HG03571 (cell line): ENCODE measurements around the gene SLC12A8.

Experiments
- ATAC-seq: cut with Tn5 transposase; IDR thresholded peaks from one replicate; pipeline ENCODE4 v1.9.1; 2021; ENCODE audit not compliant: unreplicated experiment

The SLC12A8 gene, protein sequence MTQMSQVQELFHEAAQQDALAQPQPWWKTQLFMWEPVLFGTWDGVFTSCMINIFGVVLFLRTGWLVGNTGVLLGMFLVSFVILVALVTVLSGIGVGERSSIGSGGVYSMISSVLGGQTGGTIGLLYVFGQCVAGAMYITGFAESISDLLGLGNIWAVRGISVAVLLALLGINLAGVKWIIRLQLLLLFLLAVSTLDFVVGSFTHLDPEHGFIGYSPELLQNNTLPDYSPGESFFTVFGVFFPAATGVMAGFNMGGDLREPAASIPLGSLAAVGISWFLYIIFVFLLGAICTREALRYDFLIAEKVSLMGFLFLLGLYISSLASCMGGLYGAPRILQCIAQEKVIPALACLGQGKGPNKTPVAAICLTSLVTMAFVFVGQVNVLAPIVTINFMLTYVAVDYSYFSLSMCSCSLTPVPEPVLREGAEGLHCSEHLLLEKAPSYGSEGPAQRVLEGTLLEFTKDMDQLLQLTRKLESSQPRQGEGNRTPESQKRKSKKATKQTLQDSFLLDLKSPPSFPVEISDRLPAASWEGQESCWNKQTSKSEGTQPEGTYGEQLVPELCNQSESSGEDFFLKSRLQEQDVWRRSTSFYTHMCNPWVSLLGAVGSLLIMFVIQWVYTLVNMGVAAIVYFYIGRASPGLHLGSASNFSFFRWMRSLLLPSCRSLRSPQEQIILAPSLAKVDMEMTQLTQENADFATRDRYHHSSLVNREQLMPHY

DNA sequence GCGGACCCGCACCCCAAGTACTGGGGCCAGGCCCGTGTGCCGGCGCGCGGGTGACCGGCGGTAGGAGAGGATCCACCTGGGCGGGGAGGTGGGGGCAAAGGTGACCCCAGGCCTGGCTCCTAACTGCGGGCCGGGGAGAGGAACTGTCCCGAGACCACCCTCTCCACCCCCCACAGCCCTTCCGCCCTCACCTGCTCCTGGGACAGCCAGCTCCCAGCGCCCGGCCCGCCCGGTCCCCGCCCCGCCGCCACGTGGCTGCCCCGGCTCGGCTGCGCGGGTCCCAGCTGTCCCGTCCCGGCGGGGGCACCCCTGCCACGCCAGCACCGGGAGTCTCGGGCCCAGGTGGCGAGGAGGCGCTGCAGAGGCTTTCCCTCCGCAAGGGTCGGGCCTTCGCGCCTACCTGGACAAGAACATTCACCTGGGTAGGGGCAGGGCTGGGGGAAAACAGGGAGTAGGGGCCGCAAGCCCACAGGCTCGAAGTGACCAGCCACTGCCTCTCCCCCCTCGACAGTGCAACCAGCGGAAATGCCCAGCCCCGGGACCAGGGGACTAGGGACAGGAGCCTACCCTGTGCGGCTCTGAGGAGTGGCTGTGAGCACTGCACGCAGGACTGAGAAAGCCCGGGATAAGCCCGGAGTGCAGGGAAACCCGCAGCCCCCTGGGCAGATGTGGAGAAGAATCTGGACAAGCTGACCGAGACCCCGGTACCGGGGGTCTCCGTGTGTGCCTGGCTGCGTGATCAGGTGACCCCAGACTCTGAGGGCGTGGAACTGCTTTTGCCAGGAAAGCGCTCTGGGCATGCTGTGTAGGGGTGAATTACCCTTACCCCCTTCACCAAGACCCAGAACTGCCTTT is at the start of gene SLC12A8:
Gene SLC12A8, minus strand, starts transcription at position 240 of the 855 bp plus-strand sequence. CDS start 1,399 bp downstream, outside the sequence.
- no peak for ATAC-seq

DNA sequence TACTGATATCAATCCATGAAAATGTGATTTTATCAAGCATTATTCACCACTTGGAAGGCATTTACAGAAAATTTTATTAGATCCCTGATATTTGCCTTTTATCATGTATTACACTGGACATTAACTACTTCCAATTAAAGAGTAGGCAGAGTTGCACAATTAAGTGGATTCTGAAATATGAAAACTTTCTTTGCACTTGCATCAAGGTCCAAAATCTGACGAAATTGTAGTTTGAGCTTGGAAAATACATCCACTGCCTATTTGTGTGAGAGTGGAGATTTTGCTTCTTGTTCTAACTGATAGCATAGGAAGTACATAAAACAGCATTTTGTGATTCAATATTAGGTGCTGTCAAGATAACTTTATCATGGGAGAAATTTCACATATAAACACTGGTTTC is 49.6 kb upstream of the SLC12A8 start:
- no peak for ATAC-seq

DNA sequence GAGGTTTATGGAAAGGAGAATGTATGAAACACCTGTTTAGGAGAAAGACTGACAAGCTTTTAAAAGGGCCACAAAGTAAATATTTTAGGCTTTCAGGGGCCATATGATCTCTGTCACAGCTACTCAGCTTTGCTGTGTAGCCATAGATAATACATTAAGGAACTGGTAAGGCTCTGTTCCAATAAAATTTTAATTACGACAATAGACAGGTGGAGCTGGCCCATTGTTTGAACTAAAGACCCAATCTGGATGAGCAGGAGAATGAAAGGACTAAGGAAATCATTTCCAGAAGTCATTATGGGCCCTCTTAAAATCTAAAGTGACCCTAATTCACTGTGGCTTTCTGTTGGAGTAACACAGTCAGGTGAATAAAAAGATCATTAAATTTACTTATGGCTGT is 48.5 kb upstream of the SLC12A8 start:
- ATAC-seq, result no peak

DNA sequence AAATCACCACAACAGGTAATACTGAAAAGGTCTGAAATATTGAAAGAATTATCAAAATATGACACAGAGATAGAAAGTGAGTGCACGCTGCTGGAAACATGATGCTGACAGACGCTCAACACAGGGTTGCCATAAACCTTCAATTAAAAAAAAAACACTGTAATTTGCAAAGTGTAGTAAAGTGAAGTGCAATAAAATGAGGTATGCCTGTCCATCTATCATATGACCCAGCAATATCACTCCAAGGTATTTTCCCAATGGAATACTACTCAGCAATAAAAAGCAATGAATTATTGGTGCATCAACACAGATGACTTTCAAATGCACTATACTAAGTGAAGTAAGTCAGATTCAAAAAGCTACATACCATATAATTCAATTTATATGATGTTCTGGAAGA is 47.6 kb upstream of the SLC12A8 start:
- ATAC-seq, result no peak

DNA sequence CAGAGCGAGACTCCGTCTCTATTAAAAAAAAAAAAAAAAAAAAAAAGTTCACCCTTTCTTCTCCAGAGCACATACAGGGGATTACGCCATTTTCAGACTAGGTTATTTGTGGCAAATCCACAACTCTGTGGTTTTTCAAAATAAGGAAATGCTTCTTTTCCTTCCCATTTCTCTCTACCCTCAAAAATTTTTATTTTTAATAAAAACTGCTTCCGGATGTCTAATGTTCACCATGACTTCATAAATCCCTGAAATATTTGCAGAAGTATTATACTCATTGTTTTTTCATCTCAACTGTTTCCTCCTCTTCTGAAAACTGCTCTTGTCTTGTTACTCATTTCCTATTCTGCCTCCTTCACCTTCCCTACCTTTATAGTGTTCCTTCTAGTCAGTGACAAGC is 45.0 kb upstream of the SLC12A8 start:
- no peak for ATAC-seq

DNA sequence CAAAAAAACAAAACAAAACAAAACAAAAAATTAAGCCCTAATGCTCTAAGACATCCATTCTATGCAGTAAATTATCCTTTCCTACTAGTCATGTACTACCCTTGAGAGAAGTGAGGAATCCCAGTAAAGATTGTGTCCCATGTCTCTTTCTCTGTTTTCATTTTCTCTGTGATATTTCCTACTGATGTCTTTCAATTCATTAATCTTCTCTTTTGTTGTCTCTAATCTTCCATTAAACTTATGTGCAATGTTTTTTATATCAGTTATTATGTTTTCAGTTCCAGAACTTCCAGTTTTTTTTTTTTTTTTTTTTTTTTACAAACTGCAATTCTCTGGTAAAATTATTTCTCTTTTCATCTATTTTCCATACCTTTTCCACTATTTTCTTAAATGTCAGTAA is 44.1 kb upstream of the SLC12A8 start:
- ATAC-seq, result no peak

DNA sequence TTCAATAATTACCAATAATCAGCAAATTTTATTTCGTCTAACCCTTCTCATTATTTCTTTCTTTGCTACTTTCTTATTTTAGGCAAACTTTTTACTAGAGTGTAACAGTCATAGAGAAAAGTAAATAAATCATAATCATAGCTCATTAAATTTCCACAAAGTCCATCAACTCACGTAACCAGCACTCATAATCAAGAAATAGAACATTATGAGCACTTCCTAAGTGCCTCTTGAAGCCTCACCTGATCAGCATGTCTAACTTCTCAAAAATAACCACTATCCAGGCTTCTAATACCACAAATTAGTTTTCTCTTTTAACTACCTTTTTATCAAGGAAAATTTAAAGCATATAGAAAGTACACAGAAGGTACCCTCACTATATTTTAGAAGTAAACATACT is 38.4 kb upstream of the SLC12A8 start:
- ATAC-seq, result no peak

DNA sequence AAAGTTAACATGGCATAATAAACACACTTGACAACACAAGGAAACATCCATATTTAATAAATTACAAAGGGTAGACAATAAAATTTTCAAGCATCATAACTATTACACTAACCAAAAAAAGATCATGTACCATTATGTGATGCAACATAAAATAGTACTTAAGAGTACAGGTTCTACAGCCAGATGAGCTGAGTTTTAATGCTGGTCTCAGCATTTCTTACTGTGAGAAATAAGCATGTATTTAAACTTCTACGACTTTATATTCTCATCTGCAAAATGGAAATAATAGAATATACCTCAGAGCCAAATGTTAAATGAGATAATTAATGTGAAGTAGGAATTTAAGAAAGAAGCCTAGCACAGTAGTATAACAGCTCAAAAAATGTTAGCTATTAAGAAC is 33.7 kb upstream of the SLC12A8 start:
- no peak for ATAC-seq

DNA sequence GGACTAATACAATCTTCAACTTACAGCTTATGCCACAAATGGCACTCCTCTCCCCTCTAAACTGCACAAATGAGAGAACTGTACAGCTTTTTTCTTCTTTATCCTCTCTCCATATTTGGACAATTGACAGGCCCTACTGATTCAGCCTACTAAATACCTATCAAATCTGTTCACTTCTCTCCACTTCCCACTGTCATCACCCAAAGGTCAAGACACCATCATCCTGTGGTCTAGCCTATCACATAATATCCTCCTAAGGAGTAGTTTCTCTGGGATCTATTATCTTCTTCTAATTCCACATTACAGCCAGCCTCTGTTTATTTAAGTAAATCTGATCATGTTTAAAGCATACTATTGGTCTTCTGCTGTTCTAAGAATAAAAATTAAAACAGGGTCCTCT is 33.0 kb upstream of the SLC12A8 start:
- ATAC-seq, result no peak

DNA sequence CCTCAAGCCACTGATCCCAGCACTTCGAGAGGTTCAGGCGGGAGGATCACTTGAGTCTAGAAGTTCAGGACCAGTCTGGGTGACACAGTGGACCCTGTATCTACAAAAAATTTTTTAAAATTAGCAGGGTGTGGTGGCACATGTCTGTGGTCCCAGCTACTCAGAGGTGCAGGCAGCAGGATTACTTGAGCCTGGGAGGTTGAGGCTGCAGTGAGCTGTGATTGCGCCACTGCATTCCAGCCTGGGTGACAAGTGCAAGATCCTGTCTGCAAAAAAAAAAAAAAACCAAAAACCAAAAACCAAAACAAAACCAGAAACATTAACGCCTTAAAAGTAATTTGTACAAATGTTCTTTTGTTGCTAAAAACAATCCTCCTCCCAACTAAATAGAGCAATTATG is 27.9 kb upstream of the SLC12A8 start:
- ATAC-seq, result no peak

DNA sequence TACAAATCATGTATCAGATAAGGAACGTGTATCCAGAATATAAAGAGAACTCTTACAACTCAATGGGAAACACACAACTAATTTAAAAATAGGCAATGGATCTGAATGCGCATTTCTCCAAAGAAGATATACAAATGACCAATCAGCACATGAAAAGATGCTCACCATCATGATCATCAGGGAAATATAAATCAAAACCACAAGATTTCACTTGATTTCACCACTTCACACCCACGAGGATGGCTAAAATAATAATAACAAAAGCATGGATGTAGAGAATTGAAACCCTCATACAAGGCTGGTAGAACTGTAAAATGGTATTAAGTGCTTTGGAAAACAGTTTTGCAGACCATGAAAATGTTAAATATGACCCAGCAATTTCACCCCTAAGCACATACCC is 26.7 kb upstream of the SLC12A8 start:
- ATAC-seq, result no peak

DNA sequence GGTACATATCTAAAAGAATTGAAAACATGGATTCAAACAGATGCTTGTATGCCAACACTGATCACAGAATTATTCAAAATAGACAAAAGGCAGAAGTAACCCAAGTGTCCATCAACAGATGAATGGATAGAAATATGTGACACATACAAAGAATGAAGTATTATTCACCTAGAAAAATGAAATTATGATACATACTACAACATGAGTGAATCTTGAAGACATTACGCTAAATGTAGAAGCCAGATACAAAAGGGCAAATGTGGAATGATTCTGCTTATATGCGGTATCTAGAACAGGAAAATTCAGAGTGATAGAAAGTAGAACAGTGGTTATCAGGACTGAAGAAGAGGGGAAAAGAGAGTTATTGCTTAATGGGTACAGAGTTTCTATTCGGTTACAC is 26.2 kb upstream of the SLC12A8 start:
- no peak for ATAC-seq

DNA sequence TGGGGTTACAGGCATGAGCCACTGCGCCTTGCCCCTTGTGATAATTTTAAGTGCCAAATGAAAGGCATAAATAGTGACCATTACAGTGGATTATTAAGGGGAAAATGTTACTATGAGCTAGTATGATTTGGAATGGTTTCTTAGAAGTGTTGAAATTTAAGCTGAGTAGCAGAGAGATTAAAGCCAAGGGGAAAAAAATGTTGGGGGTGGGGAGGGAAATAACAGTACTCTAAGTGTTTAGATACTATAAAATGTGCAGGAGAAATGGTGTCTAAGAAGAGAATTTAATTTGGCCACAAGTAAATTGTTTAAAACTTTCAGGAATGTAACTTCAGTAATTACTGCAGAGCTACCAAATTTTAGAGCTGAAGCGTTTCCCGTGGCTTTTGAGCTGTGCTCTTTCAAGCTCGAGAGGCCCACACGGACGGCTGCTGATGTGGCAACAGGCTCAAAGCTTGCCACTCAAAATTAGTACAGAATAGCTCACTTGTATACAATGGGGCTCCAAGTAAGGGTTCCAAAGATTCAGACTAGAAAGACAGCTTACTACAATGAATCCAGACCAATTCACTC is 23.9 kb upstream of the SLC12A8 start:
- ATAC-seq, result no peak

DNA sequence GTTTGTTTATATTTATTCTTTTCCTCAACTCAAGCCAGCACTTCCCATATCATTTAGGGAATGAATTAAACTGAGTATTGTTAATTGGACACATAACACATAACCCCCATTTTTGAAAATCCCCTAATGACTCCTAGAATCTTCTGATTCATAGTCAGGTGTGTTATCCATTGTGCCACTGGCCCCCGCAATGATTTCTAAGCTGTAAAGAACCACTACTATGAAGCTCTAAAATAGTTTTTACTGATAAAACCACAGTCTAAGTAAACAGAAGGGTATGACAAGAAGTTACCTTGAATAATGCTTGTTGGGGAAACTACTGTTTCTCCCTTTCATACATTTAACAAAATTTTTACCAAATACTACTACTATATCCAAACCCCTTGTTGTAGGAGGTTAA is 22.3 kb upstream of the SLC12A8 start:
- no peak for ATAC-seq

DNA sequence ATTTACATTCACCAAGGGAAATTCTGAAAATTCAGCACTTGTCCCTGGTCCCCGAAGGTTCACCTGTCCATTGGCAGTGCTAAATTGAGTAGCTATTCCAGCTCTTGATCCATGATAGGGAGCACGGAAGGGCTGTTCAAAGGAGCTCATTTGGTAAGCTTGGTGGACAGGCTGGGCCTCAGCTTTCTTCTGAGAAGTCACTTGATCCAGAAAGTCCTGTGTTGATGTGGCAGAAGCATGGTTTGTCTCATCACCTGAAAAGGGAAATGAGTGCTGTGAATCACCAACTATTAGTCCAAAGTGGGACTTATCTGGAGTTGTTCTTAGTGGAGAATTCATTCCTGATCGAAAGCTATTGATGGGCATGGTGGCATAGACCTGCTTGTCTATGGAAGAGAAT is 19.9 kb upstream of the SLC12A8 start:
- ATAC-seq, result no peak

DNA sequence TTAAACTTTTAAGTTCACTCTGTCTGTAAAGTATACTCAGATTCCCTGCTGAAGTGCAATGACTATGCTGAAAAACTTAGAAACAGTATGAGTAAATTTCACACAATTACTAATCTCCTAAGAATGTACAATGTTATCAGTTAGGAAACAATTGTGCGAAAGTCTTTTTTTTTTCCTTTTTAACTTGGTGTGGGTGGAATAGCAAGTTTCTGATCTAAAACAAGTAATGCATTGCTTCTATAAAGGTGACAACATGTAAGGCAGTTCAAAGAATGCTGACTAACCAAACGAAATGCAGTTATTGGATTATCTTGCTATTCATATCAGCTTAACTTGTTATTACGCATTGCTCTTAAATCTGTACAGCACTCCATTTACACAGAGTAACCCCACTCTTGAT is 19.3 kb upstream of the SLC12A8 start:
- ATAC-seq, result no peak

DNA sequence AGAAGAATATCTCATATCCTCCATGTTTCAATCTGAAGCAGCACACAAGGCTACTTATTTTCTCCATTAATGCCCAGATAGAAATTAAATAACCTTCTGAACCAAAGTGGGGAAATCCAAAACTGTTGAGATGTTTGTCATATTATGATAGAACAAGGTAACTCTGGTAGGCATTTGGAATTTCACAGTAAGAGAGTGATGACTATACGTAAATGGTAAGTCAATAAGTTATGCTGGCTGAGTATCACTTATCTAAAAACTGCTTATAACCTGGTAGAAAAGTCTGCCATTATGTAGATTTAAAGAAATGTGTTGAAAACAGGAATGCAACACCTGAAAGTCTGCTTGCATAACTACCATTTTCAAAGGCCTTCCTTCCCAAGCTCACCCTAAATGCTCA is 17.2 kb upstream of the SLC12A8 start:
- no peak for ATAC-seq

DNA sequence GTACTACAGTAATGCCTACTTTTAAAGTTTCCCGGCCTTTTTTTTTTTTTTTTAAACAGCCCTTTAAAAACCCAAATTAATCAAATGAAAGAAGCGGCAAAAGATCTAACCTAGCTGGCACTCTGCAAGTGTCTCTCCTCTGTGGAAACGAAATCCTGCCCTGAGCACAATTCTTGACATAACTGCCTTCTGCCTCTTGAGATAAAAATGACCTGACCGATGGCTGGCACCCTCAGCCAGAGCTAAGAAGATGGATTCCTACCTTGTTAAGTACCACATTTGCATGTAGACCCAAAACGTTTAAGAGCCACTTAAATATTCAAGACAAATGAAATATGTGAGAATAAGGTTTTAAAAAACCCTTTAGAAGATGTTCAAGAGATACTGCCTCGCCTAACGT is 16.6 kb upstream of the SLC12A8 start:
- ATAC-seq, result no peak

DNA sequence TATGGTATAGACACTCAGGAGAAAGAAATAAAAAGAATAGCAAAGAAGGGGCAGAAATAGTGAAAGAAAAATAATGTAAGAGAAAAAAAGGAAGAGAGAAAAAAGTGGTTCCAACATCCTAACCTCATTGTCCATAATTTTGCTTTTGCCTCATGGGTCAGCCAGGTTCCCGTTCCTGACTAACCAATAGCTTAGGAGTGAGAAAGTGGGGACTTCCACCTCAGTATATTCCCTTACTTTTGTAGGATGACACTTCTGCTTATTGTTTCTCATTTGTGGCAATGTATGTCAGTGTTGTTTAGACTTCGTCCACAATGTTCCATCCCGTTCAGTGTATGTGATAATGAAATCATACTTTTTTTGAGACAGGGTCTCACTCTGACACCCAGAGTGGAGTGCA is 9.3 kb upstream of the SLC12A8 start:
- ATAC-seq, result no peak

DNA sequence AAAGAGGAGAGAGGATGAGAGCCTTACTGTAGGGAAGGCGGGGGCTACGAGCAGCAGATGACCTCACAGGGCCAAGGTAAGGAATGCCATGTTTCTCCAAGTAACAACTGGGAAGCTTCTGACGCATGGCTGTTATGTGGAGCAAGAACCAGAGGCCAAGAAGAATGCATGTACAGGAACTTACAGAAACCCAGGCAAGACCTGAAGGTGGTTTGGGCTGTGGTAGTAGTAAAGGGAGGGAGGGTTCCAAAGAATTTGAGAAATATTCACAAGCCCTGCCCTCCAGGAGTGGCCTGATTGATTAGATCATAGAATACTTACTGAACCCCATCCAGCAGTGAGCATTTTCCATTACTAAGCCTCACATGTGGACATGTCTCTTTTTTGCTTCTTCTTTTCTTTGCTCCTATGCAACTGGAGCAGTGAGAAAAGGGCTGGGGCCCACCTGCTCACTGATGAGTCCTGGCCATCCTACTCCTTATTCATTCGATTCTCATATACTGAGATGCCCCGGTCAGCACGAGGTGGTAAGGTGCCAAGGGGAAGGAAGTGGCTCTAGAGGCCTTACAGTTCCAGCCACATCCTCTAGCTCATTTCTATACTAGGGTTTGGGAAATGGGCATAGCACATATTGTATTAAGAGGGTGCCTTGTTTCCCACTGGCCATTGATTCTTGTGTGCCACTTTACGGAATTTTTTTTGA is 8.3 kb upstream of the SLC12A8 start:
- ATAC-seq, result no peak

DNA sequence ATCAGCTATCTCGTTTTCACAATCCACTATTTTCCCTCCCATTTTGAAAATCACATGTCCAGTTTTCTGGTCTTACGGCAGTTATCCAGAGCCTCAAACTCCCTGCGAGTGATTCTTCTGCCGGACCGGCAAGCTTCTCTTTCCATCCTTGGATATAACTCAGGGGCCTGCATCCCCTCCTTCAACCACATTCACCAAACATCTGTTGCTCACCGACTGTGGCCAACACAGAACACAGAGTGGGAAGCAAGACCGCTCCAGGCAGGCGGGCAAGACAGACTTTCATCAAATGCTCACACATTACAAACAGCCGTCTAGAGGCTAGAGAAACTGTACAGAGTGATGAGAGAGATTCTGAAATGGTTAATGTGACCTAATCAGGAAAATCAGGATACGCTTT is 7.6 kb upstream of the SLC12A8 start:
- ATAC-seq, result no peak
